Calu3 (cell line): Measurements from ENCODE around the gene NUMA1. TPM values are rescaled to one million over a fixed set of nuclear protein-coding genes. Genes with fewer than 3 reads are reported as not detected.
A peak's percentile ranks its signal among the peaks of the same experiment; 100 is the strongest.

Source experiments
- BruUV-seq: library from RNA; stranded (reverse); fragments of 400-500 nt; replicated peaks from 2 replicates; lab custom pipeline; 2021; lab: Mats Ljungman, UMichigan
- CTCF ChIA-PET: fragments of 300-600 bp; sonication (Branson Sonifier 250); formaldehyde crosslinking; loops from one replicate; lab custom pipeline; 2022; ENCODE audit warnings: antibody characterized with exemption; lab: Charles Lee
- DNase-seq: peaks from one replicate; pipeline ENCODE4 v3.0.0; 2022
- H3K27ac Mint-ChIP-seq: one replicate; pipeline ENCODE4 v1.8.0; 2022; ENCODE audit warnings: mixed read lengths; ENCODE audit not compliant: unreplicated experiment
- H3K27me3 Mint-ChIP-seq: one replicate; pipeline ENCODE4 v1.8.0; 2022; ENCODE audit warnings: mixed read lengths; ENCODE audit not compliant: unreplicated experiment
- H3K36me3 Mint-ChIP-seq: one replicate; pipeline ENCODE4 v1.8.0; 2022; ENCODE audit warnings: mild to moderate bottlenecking, moderate library complexity, mixed read lengths; ENCODE audit not compliant: insufficient read depth, unreplicated experiment
- H3K4me1 Mint-ChIP-seq: one replicate; pipeline ENCODE4 v1.8.0; 2022; ENCODE audit warnings: mild to moderate bottlenecking, low read depth, mixed read lengths; ENCODE audit not compliant: unreplicated experiment
- H3K4me3 Mint-ChIP-seq: one replicate; pipeline ENCODE4 v1.8.0; 2022; ENCODE audit warnings: mild to moderate bottlenecking, low read depth, moderate library complexity, mixed read lengths; ENCODE audit not compliant: unreplicated experiment
- H3K9me3 Mint-ChIP-seq: one replicate; pipeline ENCODE4 v1.8.0; 2022; ENCODE audit warnings: low read depth, mixed read lengths; ENCODE audit not compliant: unreplicated experiment
- CTCF ChIP-seq: fragments of 200-600 bp; IDR thresholded peaks from one replicate; pipeline ENCODE4 v1.8.0; 2022; ENCODE audit warnings: antibody characterized with exemption; ENCODE audit not compliant: unreplicated experiment
- intact Hi-C: fragments of 100-400 bp; cut with micrococcal nuclease; formaldehyde crosslinking; loops from one replicate; pipeline ENCODE4 v1.10.0; 2022; ENCODE audit not compliant: unreplicated experiment
- total RNA-seq: library from RNA; stranded (reverse); gene quantifications from 2 replicates; pipeline ENCODE4 v1.2.3, GENCODE V29; 2022

NUMA1 gene
- total RNA-seq, 1 experiment from 2014 or later = 146 TPM

- Mint-ChIP-seq H3K27ac (peak within 1 kb of the TSS; percentile 100), H3K36me3 (peaks cover 24% of the 10 kb centered on the region), H3K27me3 (peaks cover 13% of the 10 kb centered on the region), H3K4me3 (peak within 1 kb of the TSS; percentile 95), H3K9me3 (no peaks in the 10 kb centered on the region), H3K4me1 (peaks cover 9% of the 10 kb centered on the region)
- BruUV-seq = no TSS peak
- TF ChIP-seq CTCF = no peak
- peak; percentile 96 for DNase-seq
- intact Hi-C loops = no loop called here
- CTCF ChIA-PET = interaction anchor here (1.0 to 1.4 kb wide), 4 partner anchors 71 to 322 kb away, joined by 3 to 6 read pairs (median 4); partner anchors contain the start of gene CLPB
Measured at GRCh38 chr11:72112143-72112977, 32.0 kb upstream of the NUMA1 start, which contains the start of gene ANAPC15. TSS of gene ANAPC15 (minus strand) at chr11:72112695. CDS start at chr11:72111276, 1,419 bp downstream.

- Mint-ChIP-seq H3K4me1 (peaks cover 9% of the 10 kb centered on the region), H3K36me3 (peaks cover 24% of the 10 kb centered on the region), H3K27ac (peak overlapping the region; percentile 100), H3K27me3 (peaks cover 7% of the 10 kb centered on the region), H3K4me3 (peak overlapping the region; percentile 95), H3K9me3 (no peaks in the 10 kb centered on the region)
- CTCF ChIA-PET = interaction anchor here (0.7 to 1.4 kb wide), 4 partner anchors 9 to 319 kb away, joined by 3 to 6 read pairs (median 4); no protein-coding TSS in a partner anchor
- BruUV-seq = TSS peak; percentile 83
- TF ChIP-seq CTCF = no peak
- no peak for DNase-seq
- intact Hi-C loops = no loop called here
Measured at GRCh38 chr11:72111300-72112142, 31.2 kb upstream of the NUMA1 start.

GRCh38 chr11:72105888-72106287 is 25.5 kb upstream of the NUMA1 start, which contains the start of gene TOMT:
TSS of gene TOMT (plus strand) at chr11:72105924. CDS start at chr11:72105952, 28 bp downstream.
- Mint-ChIP-seq H3K36me3 (peaks cover 32% of the 10 kb centered on the region), H3K27ac (no peak within 1 kb of the TSS), H3K4me3 (no peak within 1 kb of the TSS), H3K4me1 (peaks cover 13% of the 10 kb centered on the region), H3K9me3 (no peaks in the 10 kb centered on the region), H3K27me3 (no peaks in the 10 kb centered on the region)
- DNase-seq = no peak
- no TSS peak for BruUV-seq
- intact Hi-C loops = no loop called here
- no peak for TF ChIP-seq CTCF
- CTCF ChIA-PET = no interaction called here

GRCh38 chr11:72103754-72104167 is 23.4 kb upstream of the NUMA1 start:
- intact Hi-C loops = no loop called here
- TSS peak; percentile 72 for BruUV-seq
- Mint-ChIP-seq H3K4me1 (peaks cover 20% of the 10 kb centered on the region), H3K36me3 (peaks cover 36% of the 10 kb centered on the region), H3K27ac (peak overlapping the region; percentile 71), H3K9me3 (no peaks in the 10 kb centered on the region), H3K4me3 (peak overlapping the region; percentile 75), H3K27me3 (no peaks in the 10 kb centered on the region)
- DNase-seq = no peak
- CTCF ChIA-PET = no interaction called here
- TF ChIP-seq CTCF = no peak
